Calu3 (cell line): Measurements from ENCODE around the gene IPP. TPM values are rescaled to one million over a fixed set of nuclear protein-coding genes. Genes with fewer than 3 reads are reported as not detected.
"Not testable (repeated sequence)": the region's sequence is repeated elsewhere in the genome, so short reads cannot be mapped to it uniquely, and the experiment has no call there.

ENCODE experiments used
- BruUV-seq: library from RNA; stranded (reverse); fragments of 400-500 nt; replicated peaks from 2 replicates; lab custom pipeline; 2021; lab: Mats Ljungman, UMichigan
- CTCF ChIA-PET: fragments of 300-600 bp; sonication (Branson Sonifier 250); formaldehyde crosslinking; loops from one replicate; lab custom pipeline; 2022; ENCODE audit warnings: antibody characterized with exemption; lab: Charles Lee
- DNase-seq: peaks from one replicate; pipeline ENCODE4 v3.0.0; 2022
- H3K27ac Mint-ChIP-seq: one replicate; pipeline ENCODE4 v1.8.0; 2022; ENCODE audit warnings: mixed read lengths; ENCODE audit not compliant: unreplicated experiment
- H3K27me3 Mint-ChIP-seq: one replicate; pipeline ENCODE4 v1.8.0; 2022; ENCODE audit warnings: mixed read lengths; ENCODE audit not compliant: unreplicated experiment
- H3K36me3 Mint-ChIP-seq: one replicate; pipeline ENCODE4 v1.8.0; 2022; ENCODE audit warnings: mild to moderate bottlenecking, moderate library complexity, mixed read lengths; ENCODE audit not compliant: insufficient read depth, unreplicated experiment
- H3K4me1 Mint-ChIP-seq: one replicate; pipeline ENCODE4 v1.8.0; 2022; ENCODE audit warnings: mild to moderate bottlenecking, low read depth, mixed read lengths; ENCODE audit not compliant: unreplicated experiment
- H3K4me3 Mint-ChIP-seq: one replicate; pipeline ENCODE4 v1.8.0; 2022; ENCODE audit warnings: mild to moderate bottlenecking, low read depth, moderate library complexity, mixed read lengths; ENCODE audit not compliant: unreplicated experiment
- H3K9me3 Mint-ChIP-seq: one replicate; pipeline ENCODE4 v1.8.0; 2022; ENCODE audit warnings: low read depth, mixed read lengths; ENCODE audit not compliant: unreplicated experiment
- CTCF ChIP-seq: fragments of 200-600 bp; IDR thresholded peaks from one replicate; pipeline ENCODE4 v1.8.0; 2022; ENCODE audit warnings: antibody characterized with exemption; ENCODE audit not compliant: unreplicated experiment
- intact Hi-C: fragments of 100-400 bp; cut with micrococcal nuclease; formaldehyde crosslinking; loops from one replicate; pipeline ENCODE4 v1.10.0; 2022; ENCODE audit not compliant: unreplicated experiment
- total RNA-seq: library from RNA; stranded (reverse); gene quantifications from 2 replicates; pipeline ENCODE4 v1.2.3, GENCODE V29; 2022

The IPP gene
- total RNA-seq, 1 experiment from 2014 or later, result 11.6 TPM

- intact Hi-C loops, result no loop called here
Observed at GRCh38 chr1:45752441-45753052, 2.1 kb upstream of the IPP start.

GRCh38 chr1:45752014-45752413 is 1.6 kb upstream of the IPP start:
- H3K9me3 Mint-ChIP-seq, result peaks cover 7% of the 10 kb centered on the region
- H3K27ac Mint-ChIP-seq, result no peak overlapping the region
- intact Hi-C loops, result no loop called here
- CTCF ChIA-PET, result interaction anchor here (0.6 kb wide), 1 partner anchor 1101 kb away, joined by 5 read pairs; no protein-coding TSS in a partner anchor
- no peak overlapping the region for H3K4me3 Mint-ChIP-seq
- H3K36me3 Mint-ChIP-seq, result peaks cover 18% of the 10 kb centered on the region
- BruUV-seq, result no TSS peak
- TF ChIP-seq CTCF, result no peak
- peaks cover 13% of the 10 kb centered on the region for H3K27me3 Mint-ChIP-seq
- DNase-seq, result no peak
- H3K4me1 Mint-ChIP-seq, result peaks cover 6% of the 10 kb centered on the region

More at GRCh38 chr1:45752441-45753052, 2.1 kb upstream of the IPP start:
- no TSS peak for BruUV-seq
- no peak for DNase-seq
- H3K27me3 Mint-ChIP-seq, result peaks cover 13% of the 10 kb centered on the region
- peaks cover 6% of the 10 kb centered on the region for H3K4me1 Mint-ChIP-seq
- CTCF ChIA-PET, result interaction anchor here (0.6 kb wide), 2 partner anchors 479 to 1101 kb away, joined by 3 to 5 read pairs; no protein-coding TSS in a partner anchor
- H3K36me3 Mint-ChIP-seq, result peaks cover 18% of the 10 kb centered on the region
- H3K4me3 Mint-ChIP-seq, result no peak overlapping the region
- TF ChIP-seq CTCF, result no peak
- peaks cover 7% of the 10 kb centered on the region for H3K9me3 Mint-ChIP-seq
- H3K27ac Mint-ChIP-seq, result no peak overlapping the region

- Mint-ChIP-seq H3K27me3 (peaks cover 13% of the 10 kb centered on the region), H3K36me3 (peaks cover 18% of the 10 kb centered on the region), H3K27ac (peak overlapping the region; percentile 100), H3K4me3 (peak overlapping the region; percentile 99)
- H3K9me3 Mint-ChIP-seq, intact Hi-C loops, DNase-seq, CTCF ChIA-PET, H3K4me1 Mint-ChIP-seq: not testable (repeated sequence)
- BruUV-seq, result TSS peak; percentile 85
Observed at GRCh38 chr1:45751039-45751838, 786 bp upstream of the IPP start.

- Mint-ChIP-seq H3K9me3 (no peaks in the 10 kb centered on the region), H3K27me3 (no peaks in the 10 kb centered on the region), H3K36me3 (peaks cover 26% of the 10 kb centered on the region), H3K4me3 (no peak overlapping the region), H3K4me1 (peaks cover 6% of the 10 kb centered on the region), H3K27ac (no peak overlapping the region)
- CTCF ChIA-PET, result interaction anchor here (0.5 to 0.7 kb wide), 4 partner anchors 8 to 49 kb away, joined by 3 to 4 read pairs (median 4); no protein-coding TSS in a partner anchor
- TF ChIP-seq CTCF, result no peak
- no TSS peak for BruUV-seq
- intact Hi-C loops, result no loop called here
- no peak for DNase-seq
Observed at GRCh38 chr1:45746922-45747321, 3.5 kb downstream of the IPP start.

GRCh38 chr1:45739641-45740156 is 10.8 kb downstream of the IPP start:
- DNase-seq, H3K27me3 Mint-ChIP-seq, H3K4me1 Mint-ChIP-seq, intact Hi-C loops, BruUV-seq, H3K9me3 Mint-ChIP-seq, CTCF ChIA-PET, H3K27ac Mint-ChIP-seq, H3K4me3 Mint-ChIP-seq: not testable (repeated sequence)
- H3K36me3 Mint-ChIP-seq, result peaks cover 10% of the 10 kb centered on the region
